CD4-positive, alpha-beta memory T cell (primary cell): ENCODE measurements around the gene RRP1. TPM values are rescaled to one million over a fixed set of nuclear protein-coding genes. Genes with fewer than 3 reads are reported as not detected.

Experiments
- CTCF ChIA-PET: fragments of 350-600 bp; sonication (Branson Sonifier 250); formaldehyde crosslinking; loops from one replicate; lab custom pipeline; 2021; ENCODE audit warnings: inconsistent platforms; ENCODE audit not compliant: partially characterized antibody; lab: Charles Lee
- POLR2A ChIA-PET: fragments of 350-600 bp; sonication (Branson Sonifier 250); formaldehyde crosslinking; loops from one replicate; lab custom pipeline; 2021; ENCODE audit not compliant: partially characterized antibody; lab: Charles Lee
- DNase-seq, 5 donors: peaks; one replicate each; pipeline versions ENCODE4 v3.0.0 to v3.0.0-alpha.2; 2020 to 2022; ENCODE audit warnings: mixed read lengths in 1 of 5
- H3K27ac ChIP-seq: one replicate; pipeline ENCODE4 v1.7.0; 2013; ENCODE audit warnings: low read depth, low read length
- H3K27me3 ChIP-seq: 2 replicates; pipeline ENCODE4 v1.7.0; 2013; ENCODE audit warnings: mild to moderate bottlenecking, low read length, moderate library complexity; ENCODE audit not compliant: insufficient read depth
- H3K36me3 ChIP-seq: 2 replicates; pipeline ENCODE4 v1.7.0; 2013; ENCODE audit warnings: mild to moderate bottlenecking, low read length, moderate library complexity; ENCODE audit not compliant: insufficient read depth
- H3K4me1 ChIP-seq: 2 replicates; pipeline ENCODE4 v1.7.0; 2013; ENCODE audit warnings: mild to moderate bottlenecking, low read length, moderate library complexity; ENCODE audit not compliant: insufficient read depth
- H3K4me3 ChIP-seq, 2 donors: one replicate each; pipeline ENCODE4 v1.7.0; 2013; ENCODE audit warnings: low read length in 2 of 2, mild to moderate bottlenecking in 1 of 2
- H3K9me3 ChIP-seq, 2 donors: one replicate each; pipeline ENCODE4 v1.7.0; 2013; ENCODE audit warnings: low read length in 2 of 2, control low read depth in 1 of 2; ENCODE audit not compliant: control insufficient read depth in 1 of 2
- H3K27ac Mint-ChIP-seq, 7 donors: one replicate each; pipeline ENCODE4 v1.8.0; 2020 to 2021; ENCODE audit warnings: mixed read lengths in 7 of 7, mild to moderate bottlenecking in 6 of 7, inconsistent platforms in 3 of 7, moderate library complexity in 3 of 7
- H3K27me3 Mint-ChIP-seq, 2 donors: one replicate each; pipeline ENCODE4 v1.8.0; 2020 to 2021; ENCODE audit warnings: mixed read lengths in 2 of 2
- H3K36me3 Mint-ChIP-seq, 2 donors: one replicate each; pipeline ENCODE4 v1.8.0; 2020 to 2021; ENCODE audit warnings: mixed read lengths in 2 of 2, inconsistent platforms in 1 of 2, mild to moderate bottlenecking in 1 of 2
- H3K4me1 Mint-ChIP-seq, 4 donors: one replicate each; pipeline ENCODE4 v1.8.0; 2020 to 2021; ENCODE audit warnings: mixed read lengths in 4 of 4, mild to moderate bottlenecking in 1 of 4
- H3K4me3 Mint-ChIP-seq, 8 donors: one replicate each; pipeline ENCODE4 v1.8.0; 2020 to 2021; ENCODE audit warnings: mixed read lengths in 8 of 8, mild to moderate bottlenecking in 7 of 8, moderate library complexity in 6 of 8, inconsistent platforms in 3 of 8
- H3K9me3 Mint-ChIP-seq, 8 donors: one replicate each; pipeline ENCODE4 v1.8.0; 2020 to 2021; ENCODE audit warnings: mixed read lengths in 8 of 8, mild to moderate bottlenecking in 5 of 8, inconsistent platforms in 3 of 8, moderate library complexity in 1 of 8
- intact Hi-C: fragments of 100-400 bp; cut with micrococcal nuclease; formaldehyde crosslinking; loops from one replicate; pipeline ENCODE4 v1.15.1; 2023
- polyA plus RNA-seq, 2 donors: library from polyadenylated mRNA; unstranded; fragments of 300-500 nt; fragmentation: Illumina TruSeq; gene quantifications; one replicate each; pipeline ENCODE4 v1.2.3, GENCODE V29; 2021
- total RNA-seq, 2 experiments: library from RNA; stranded (reverse); gene quantifications; one replicate each; pipeline ENCODE4 v1.2.3, GENCODE V29; 2021

Gene RRP1
- total and polyA plus RNA-seq, 4 experiments from 2014 or later: 13.5 to 27.7 (median 23.8) TPM

DNA sequence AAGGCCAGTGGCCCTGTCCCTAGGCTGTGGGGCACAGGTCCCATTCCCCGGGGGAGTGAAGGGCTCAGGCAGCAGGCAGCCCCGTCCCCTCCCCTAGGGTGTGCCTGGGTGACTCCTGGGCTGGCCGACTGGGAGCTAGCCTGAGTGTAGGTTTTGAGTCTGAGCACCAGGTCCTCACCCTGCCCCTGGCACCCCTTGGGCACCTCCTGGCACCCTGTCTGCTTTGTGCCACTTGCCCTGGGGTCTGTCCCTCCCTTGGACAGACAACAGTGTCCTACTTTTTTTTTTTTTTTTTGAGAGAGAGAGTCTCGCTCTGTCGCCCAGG lies 24.2 kb downstream of the RRP1 start:
- CTCF ChIA-PET: interaction anchor here (0.7 to 6.6 kb wide), 2 partner anchors 51 to 163 kb away, joined by 3 to 68 read pairs; no protein-coding TSS in a partner anchor
- intact Hi-C loops: no loop called here
- H3K4me3 ChIP-seq: no peak overlapping the region
- Mint-ChIP-seq H3K4me1 (peaks cover 6 to 10% (median 7%) of the 10 kb centered on the region in 4 donors), H3K4me3 (no peak overlapping the region), H3K27me3 (peaks cover 0 to 2% of the 10 kb centered on the region in 2 donors), H3K9me3 (peaks cover 0 to 4% (median 3%) of the 10 kb centered on the region in 8 donors), H3K36me3 (peaks cover 0 to 2% of the 10 kb centered on the region in 2 donors), H3K27ac (no peak overlapping the region)
- H3K36me3 ChIP-seq: no peaks in the 10 kb centered on the region
- peaks cover 8% of the 10 kb centered on the region for H3K4me1 ChIP-seq
- H3K27ac ChIP-seq: no peak overlapping the region
- POLR2A ChIA-PET: no interaction called here
- DNase-seq: no peak
- H3K27me3 ChIP-seq: no peaks in the 10 kb centered on the region
- peaks cover 0 to 3% of the 10 kb centered on the region in 2 donors for H3K9me3 ChIP-seq

DNA sequence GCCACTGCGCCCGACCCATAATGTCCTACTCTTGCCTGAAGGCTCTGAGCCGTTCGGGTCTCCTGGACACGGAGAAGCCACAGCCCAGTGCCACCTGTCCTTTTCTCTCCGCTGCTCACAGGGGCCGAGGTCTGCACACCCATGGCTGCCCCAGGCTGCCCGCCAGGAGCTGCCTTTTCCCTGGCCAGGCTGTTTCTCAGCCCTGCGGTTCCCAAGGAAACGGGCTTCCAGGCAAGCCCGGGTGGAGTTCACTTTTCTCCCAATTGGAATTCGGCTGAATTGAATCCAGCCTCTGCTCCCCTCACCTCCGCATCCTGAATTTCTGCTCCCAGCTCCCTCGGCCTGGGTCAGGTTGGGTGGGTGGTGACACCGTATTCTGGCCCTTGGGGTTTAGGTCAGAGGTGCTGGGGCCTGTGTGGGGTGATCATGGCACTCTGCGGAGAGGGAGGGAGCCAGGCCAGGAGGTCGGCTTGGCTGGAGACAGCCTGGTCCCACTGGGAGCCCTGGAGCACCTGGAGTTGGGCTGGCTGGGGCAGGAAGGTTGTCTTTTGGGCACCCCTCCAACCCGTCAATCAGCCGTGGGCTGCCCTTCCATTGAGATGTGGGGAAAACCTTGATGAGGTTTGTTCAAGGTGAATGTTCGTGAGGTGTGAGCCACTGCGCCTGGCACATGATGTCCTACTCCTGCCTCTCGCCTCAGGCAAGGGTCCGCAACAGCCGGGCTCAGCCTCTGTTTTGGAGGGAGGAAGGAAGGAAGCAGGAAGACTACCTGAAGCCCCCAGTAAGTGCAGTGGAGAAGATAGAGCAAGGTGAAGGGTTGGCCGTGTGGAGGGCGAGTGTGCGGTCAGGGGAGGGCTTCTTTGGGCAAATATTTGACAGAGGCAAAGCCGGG lies 25.1 kb downstream of the RRP1 start:
- Histone ChIP-seq H3K27ac (no peak overlapping the region), H3K4me1 (peaks cover 8% of the 10 kb centered on the region), H3K36me3 (no peaks in the 10 kb centered on the region), H3K27me3 (no peaks in the 10 kb centered on the region), H3K4me3 (no peak overlapping the region), H3K9me3 (peaks cover 0 to 7% of the 10 kb centered on the region in 2 donors)
- Mint-ChIP-seq H3K9me3 (peaks cover 5 to 11% (median 8%) of the 10 kb centered on the region in 8 donors), H3K4me1 (peaks cover 6 to 10% (median 7%) of the 10 kb centered on the region in 4 donors), H3K27me3 (peaks cover 0 to 2% of the 10 kb centered on the region in 2 donors), H3K4me3 (peak overlapping the region in 3 of 8 donors; percentile 29 to 56 (median 31)), H3K36me3 (peaks cover 0 to 7% of the 10 kb centered on the region in 2 donors), H3K27ac (peak overlapping the region in 4 of 7 donors; percentile 15 to 56 (median 38))
- DNase-seq: no peak
- CTCF ChIA-PET: interaction anchor here (6.6 kb wide), 1 partner anchor 162 kb away, joined by 68 read pairs; no protein-coding TSS in a partner anchor
- intact Hi-C loops: no loop called here
- POLR2A ChIA-PET: no interaction called here

DNA sequence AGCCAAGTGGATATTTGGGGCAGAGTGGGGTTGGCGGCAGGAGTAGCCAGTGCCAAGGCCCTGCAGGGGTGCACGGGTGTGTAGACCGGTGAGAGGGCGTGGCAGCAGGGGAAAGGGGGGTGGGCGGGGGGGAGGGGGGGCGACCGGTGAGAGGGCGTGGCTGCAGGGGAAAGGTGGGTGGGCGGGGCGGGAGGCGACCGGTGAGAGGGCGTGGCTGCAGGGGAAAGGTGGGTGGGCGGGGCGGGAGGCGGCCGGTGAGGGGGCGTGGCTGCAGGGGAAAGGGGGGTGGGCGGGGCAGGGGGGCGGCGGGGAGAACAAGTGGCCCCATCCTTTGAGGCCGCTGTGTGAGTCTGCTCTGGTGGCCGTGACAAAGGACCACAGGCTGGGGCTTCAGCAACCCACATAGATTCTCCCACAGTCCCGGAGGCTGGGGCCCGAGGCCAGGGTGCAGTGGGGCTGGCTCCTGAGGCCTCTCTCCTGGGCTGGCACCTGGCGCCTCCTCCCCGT lies 25.8 kb downstream of the RRP1 start:
- H3K4me1 ChIP-seq: peaks cover 8% of the 10 kb centered on the region
- Mint-ChIP-seq H3K36me3 (peaks cover 0 to 7% of the 10 kb centered on the region in 2 donors), H3K27ac (peak overlapping the region in 1 of 7 donors; percentile 48), H3K27me3 (peaks cover 0 to 2% of the 10 kb centered on the region in 2 donors), H3K4me1 (peaks cover 6 to 10% (median 7%) of the 10 kb centered on the region in 4 donors), H3K9me3 (peaks cover 5 to 11% (median 8%) of the 10 kb centered on the region in 8 donors), H3K4me3 (peak overlapping the region in 1 of 8 donors; percentile 31)
- no peak overlapping the region for H3K27ac ChIP-seq
- ChIA-PET POLR2A (no interaction called here), CTCF (no interaction called here)
- H3K36me3 ChIP-seq: no peaks in the 10 kb centered on the region
- no peak for DNase-seq
- intact Hi-C loops: no loop called here
- no peak overlapping the region for H3K4me3 ChIP-seq
- H3K27me3 ChIP-seq: no peaks in the 10 kb centered on the region
- peaks cover 0 to 7% of the 10 kb centered on the region in 2 donors for H3K9me3 ChIP-seq

DNA sequence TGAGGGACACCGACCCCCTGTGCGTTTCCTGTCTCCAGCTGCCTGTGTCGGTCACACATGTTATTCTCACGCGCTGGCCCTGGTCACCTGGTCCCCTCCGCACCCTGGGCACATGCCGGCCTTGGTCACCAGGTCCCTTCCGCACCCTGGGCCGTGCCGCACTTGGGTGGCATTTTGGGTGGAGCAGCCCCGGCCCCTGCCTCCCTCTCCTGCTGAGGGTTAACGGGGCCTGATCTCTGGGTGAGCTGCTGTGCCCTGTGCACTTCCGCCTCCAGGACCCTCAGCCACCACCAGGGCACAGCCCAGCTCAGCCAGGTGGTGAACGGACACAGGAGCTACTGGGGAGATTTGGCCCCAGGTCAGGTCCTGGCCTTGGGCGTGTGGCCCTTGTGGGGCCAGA lies 26.6 kb downstream of the RRP1 start:
- no peak overlapping the region for H3K4me3 Mint-ChIP-seq
- H3K27me3 Mint-ChIP-seq: peaks cover 0 to 2% of the 10 kb centered on the region in 2 donors
- H3K27ac Mint-ChIP-seq: no peak overlapping the region
- no peak for DNase-seq
- peaks cover 0 to 7% of the 10 kb centered on the region in 2 donors for H3K9me3 ChIP-seq
- H3K4me1 Mint-ChIP-seq: peaks cover under 1 to 5% (median 3%) of the 10 kb centered on the region in 4 donors
- peaks cover 2% of the 10 kb centered on the region for H3K4me1 ChIP-seq
- intact Hi-C loops: no loop called here
- CTCF ChIA-PET: no interaction called here
- H3K27me3 ChIP-seq: no peaks in the 10 kb centered on the region
- no peak overlapping the region for H3K27ac ChIP-seq
- H3K36me3 ChIP-seq: no peaks in the 10 kb centered on the region
- peaks cover 5 to 11% (median 8%) of the 10 kb centered on the region in 8 donors for H3K9me3 Mint-ChIP-seq
- H3K4me3 ChIP-seq: no peak overlapping the region
- peaks cover 0 to 7% of the 10 kb centered on the region in 2 donors for H3K36me3 Mint-ChIP-seq
- POLR2A ChIA-PET: no interaction called here

DNA sequence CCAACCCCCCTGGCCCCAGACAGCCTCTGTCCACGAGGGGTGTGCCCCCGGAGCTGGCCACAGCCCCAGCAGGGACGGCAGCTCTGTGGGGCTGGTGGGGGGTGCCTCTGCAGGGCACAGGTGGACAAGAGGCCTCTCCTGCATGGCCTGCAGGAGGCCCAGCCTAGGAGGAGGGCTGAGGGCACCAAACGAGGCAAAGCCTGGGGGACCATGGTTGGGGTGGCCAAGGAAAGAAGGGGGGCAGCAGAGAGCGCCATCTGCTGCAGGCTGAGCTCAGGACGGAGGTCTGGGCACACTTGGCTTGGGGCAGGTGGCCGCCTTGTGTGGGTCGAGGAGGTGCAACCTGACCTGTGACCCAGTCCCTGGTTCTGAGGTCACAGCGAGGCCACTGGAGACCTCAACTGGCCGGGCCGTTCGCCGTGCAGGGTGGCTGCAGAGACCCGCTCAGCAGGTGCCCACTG lies 27.3 kb downstream of the RRP1 start:
- POLR2A ChIA-PET: no interaction called here
- CTCF ChIA-PET: no interaction called here
- H3K4me1 ChIP-seq: no peaks in the 10 kb centered on the region

DNA sequence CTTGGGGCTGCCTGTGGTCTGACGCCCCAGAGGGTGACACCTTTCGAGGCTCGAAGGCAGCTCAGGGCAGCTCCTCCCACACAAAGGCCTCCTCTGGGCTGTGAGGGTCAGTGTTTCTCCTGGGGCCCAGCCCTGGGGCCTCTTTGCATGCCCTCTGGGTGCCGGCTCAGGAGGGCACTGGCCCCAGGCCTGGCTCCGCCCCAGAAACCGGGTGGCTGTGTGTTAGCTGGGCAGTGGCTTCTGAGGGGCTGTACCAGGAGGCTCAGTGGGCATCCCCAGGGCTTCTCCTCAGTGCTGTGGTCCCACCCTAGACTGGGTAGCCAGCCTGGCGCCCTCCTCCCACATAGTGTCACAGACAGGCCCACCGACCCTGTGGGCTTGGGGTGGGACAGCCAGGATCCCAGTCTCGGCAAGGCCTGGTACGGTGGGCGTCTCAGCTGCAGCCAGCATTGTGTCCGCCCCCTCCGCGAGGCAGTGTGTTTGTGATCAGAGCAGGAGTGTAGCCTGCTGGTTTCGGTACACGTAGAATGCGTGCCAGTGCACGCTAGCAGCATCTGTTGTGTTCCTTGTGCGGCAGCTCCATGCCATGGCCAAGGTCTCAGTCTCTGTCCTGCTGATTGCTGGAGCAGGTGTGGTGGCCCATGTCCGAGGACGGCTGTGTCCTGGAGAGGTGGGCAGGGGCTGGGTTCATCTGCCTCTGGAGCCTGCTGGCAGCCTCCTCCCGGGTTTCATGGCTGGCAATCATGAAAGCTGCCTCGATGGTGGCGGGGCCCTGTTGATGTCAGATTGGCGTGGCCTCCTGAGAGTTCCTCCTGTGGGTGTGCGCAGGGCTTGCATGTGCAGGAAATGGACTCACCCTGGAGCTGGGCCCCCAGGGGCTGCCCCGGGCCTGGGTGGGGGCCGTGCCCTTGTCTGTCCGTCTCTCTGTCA lies 28.0 kb downstream of the RRP1 start:
- Histone ChIP-seq H3K4me1 (no peaks in the 10 kb centered on the region), H3K27me3 (no peaks in the 10 kb centered on the region), H3K27ac (no peak overlapping the region), H3K4me3 (no peak overlapping the region), H3K36me3 (no peaks in the 10 kb centered on the region), H3K9me3 (peaks cover 0 to 7% of the 10 kb centered on the region in 2 donors)
- Mint-ChIP-seq H3K36me3 (peaks cover 0 to 7% of the 10 kb centered on the region in 2 donors), H3K4me3 (no peak overlapping the region), H3K9me3 (peaks cover 5 to 11% (median 8%) of the 10 kb centered on the region in 8 donors), H3K4me1 (peaks cover 0 to 4% (median 3%) of the 10 kb centered on the region in 4 donors), H3K27ac (no peak overlapping the region), H3K27me3 (peaks cover 0 to 2% of the 10 kb centered on the region in 2 donors)
- DNase-seq: no peak
- ChIA-PET POLR2A (interaction anchor here (0.6 kb wide), 1 partner anchor 204 kb away, joined by 3 read pairs; no protein-coding TSS in a partner anchor), CTCF (interaction anchor here (1.0 to 1.3 kb wide), 2 partner anchors 9 to 10 kb away, joined by 4 read pairs; no protein-coding TSS in a partner anchor)
- intact Hi-C loops: no loop called here

More for the DNA sequence above, 27.3 kb downstream of the RRP1 start:
- no peak overlapping the region for H3K4me3 Mint-ChIP-seq
- no peak overlapping the region for H3K4me3 ChIP-seq
- H3K27ac ChIP-seq: no peak overlapping the region
- peaks cover 5 to 11% (median 8%) of the 10 kb centered on the region in 8 donors for H3K9me3 Mint-ChIP-seq
- peaks cover 0 to 7% of the 10 kb centered on the region in 2 donors for H3K9me3 ChIP-seq
- H3K27ac Mint-ChIP-seq: no peak overlapping the region
- intact Hi-C loops: no loop called here
- H3K4me1 Mint-ChIP-seq: peaks cover 0 to 5% (median 3%) of the 10 kb centered on the region in 4 donors
- peaks cover 0 to 2% of the 10 kb centered on the region in 2 donors for H3K27me3 Mint-ChIP-seq
- H3K27me3 ChIP-seq: no peaks in the 10 kb centered on the region
- peaks cover 0 to 7% of the 10 kb centered on the region in 2 donors for H3K36me3 Mint-ChIP-seq
- no peak for DNase-seq
- H3K36me3 ChIP-seq: no peaks in the 10 kb centered on the region
